ENCODE measurements around the gene FAM161A.
"Not testable (repeated sequence)": the region's sequence is repeated elsewhere in the genome, so short reads cannot be mapped to it uniquely, and the experiment has no call there.

Gene FAM161A

GRCh38 chr2:61845320-61845719, 8.5 kb downstream of the FAM161A start:
- H3K4me3 ChIP-seq (ENCODE audit: low read depth, low read length): no peak overlapping the region

- H3K4me3 ChIP-seq (ENCODE audit: low read depth, low read length): no peak overlapping the region
These were observed 12.6 kb downstream of the FAM161A start for GRCh38 chr2:61841286-61841685.

- H3K4me3 ChIP-seq (ENCODE audit: low read depth, low read length): no peak overlapping the region
These were observed 19.0 kb downstream of the FAM161A start for GRCh38 chr2:61834893-61835292.

GRCh38 chr2:61833971-61834370, 19.9 kb downstream of the FAM161A start:
- no peak overlapping the region for H3K4me3 ChIP-seq (ENCODE audit: low read depth, low read length)

GRCh38 chr2:61832183-61832841, 21.5 kb downstream of the FAM161A start:
- no peak overlapping the region for H3K4me3 ChIP-seq (ENCODE audit: low read depth, low read length)

- no peak overlapping the region for H3K4me3 ChIP-seq (ENCODE audit: low read depth, low read length)
These were observed 31.6 kb downstream of the FAM161A start for GRCh38 chr2:61822255-61822654.

GRCh38 chr2:61816480-61817355, 37.1 kb downstream of the FAM161A start:
- H3K4me3 ChIP-seq (ENCODE audit: low read depth, low read length): no peak overlapping the region

- H3K4me3 ChIP-seq (ENCODE audit: low read depth, low read length): no peak overlapping the region
These were observed 39.2 kb downstream of the FAM161A start for GRCh38 chr2:61814539-61815160.

GRCh38 chr2:61813314-61813713, 40.5 kb downstream of the FAM161A start:
- H3K4me3 ChIP-seq (ENCODE audit: low read depth, low read length): not testable (repeated sequence)

GRCh38 chr2:61811821-61812220, 42.0 kb downstream of the FAM161A start:
- no peak overlapping the region for H3K4me3 ChIP-seq (ENCODE audit: low read depth, low read length)

GRCh38 chr2:61810203-61810602, 43.7 kb downstream of the FAM161A start:
- H3K4me3 ChIP-seq (ENCODE audit: low read depth, low read length): not testable (repeated sequence)

- not testable (repeated sequence) for H3K4me3 ChIP-seq (ENCODE audit: low read depth, low read length)
These were observed 45.2 kb downstream of the FAM161A start for GRCh38 chr2:61808693-61809092.

- no peak overlapping the region for H3K4me3 ChIP-seq (ENCODE audit: low read depth, low read length)
These were observed 46.7 kb downstream of the FAM161A start for GRCh38 chr2:61807036-61807757.

- H3K4me3 ChIP-seq (ENCODE audit: low read depth, low read length): no peak overlapping the region
These were observed 51.3 kb downstream of the FAM161A start for GRCh38 chr2:61802548-61802947.

GRCh38 chr2:61799099-61799498, 54.8 kb downstream of the FAM161A start:
- H3K4me3 ChIP-seq (ENCODE audit: low read depth, low read length): no peak overlapping the region

- H3K4me3 ChIP-seq (ENCODE audit: low read depth, low read length): not testable (repeated sequence)
These were observed 56.4 kb downstream of the FAM161A start for GRCh38 chr2:61797446-61797845.

GRCh38 chr2:61795408-61795807, 58.5 kb downstream of the FAM161A start:
- no peak overlapping the region for H3K4me3 ChIP-seq (ENCODE audit: low read depth, low read length)

- peak overlapping the region; percentile 28 for H3K4me3 ChIP-seq (ENCODE audit: low read depth, low read length)
These were observed 60.4 kb downstream of the FAM161A start for GRCh38 chr2:61793389-61793836.

- H3K4me3 ChIP-seq (ENCODE audit: low read depth, low read length): no peak overlapping the region
These were observed 61.4 kb downstream of the FAM161A start for GRCh38 chr2:61792355-61792890.

GRCh38 chr2:61789807-61790602, 63.9 kb downstream of the FAM161A start:
- H3K4me3 ChIP-seq (ENCODE audit: low read depth, low read length): no peak overlapping the region
